ENCODE measurements around the gene YBX1.
A peak's percentile ranks its signal among the peaks of the same experiment; 100 is the strongest.

- no peak for TF ChIP-seq SP2 (CRISPR knock-in tag; IDR thresholded peaks at IDR 0.05)
- no peak for TF ChIP-seq POLR2A (IDR thresholded peaks at IDR 0.05; ENCODE audit: insufficient read depth in 1 of 2, low read depth in 2 of 2, low read length in 2 of 2)
- no peak for TF ChIP-seq ZXDC (CRISPR knock-in tag; IDR thresholded peaks at IDR 0.05)
- no peak for TF ChIP-seq NPAS2 (CRISPR knock-in tag; IDR thresholded peaks at IDR 0.05; ENCODE audit: borderline replicate concordance)
- TF ChIP-seq PHF8 (CRISPR knock-in tag; IDR thresholded peaks at IDR 0.05): no peak
- peak; percentile 60 for TF ChIP-seq CTCF (CRISPR knock-in tag; IDR thresholded peaks at IDR 0.05)
- TF ChIP-seq STAT6 (CRISPR knock-in tag; IDR thresholded peaks at IDR 0.05; ENCODE audit: borderline replicate concordance): no peak
Measured at GRCh38 chr1:42730988-42731387, 48.8 kb downstream of the YBX1 start.

All from HepG2 (cell line).